ENCODE measurements around the gene SLC25A26. TPM values are rescaled to one million over a fixed set of nuclear protein-coding genes. Genes with fewer than 3 reads are reported as not detected.

SLC25A26 gene
- total RNA-seq, 1 experiment from 2014 or later: 13.2 TPM

GRCh38 chr3:66268864-66269263 lies 48.1 kb downstream of the SLC25A26 start:
- no peak for ATAC-seq
- no peak overlapping the region for H3K4me3 ChIP-seq (ENCODE audit: low read depth in 2 of 2, low read length in 2 of 2)
- in situ Hi-C loops (cut with HindIII; ENCODE audit: low pct_unique_long_range_greater_than_20kb, low sequenced_read_pairs) (no loop called here), intact Hi-C loops (cut with micrococcal nuclease; ENCODE audit: unreplicated experiment) (no loop called here)
- H3K27me3 ChIP-seq (ENCODE audit: control insufficient read depth, insufficient read depth, low read length): no peaks in the 10 kb centered on the region
- no peaks in the 10 kb centered on the region for H3K4me1 ChIP-seq (ENCODE audit: control insufficient read depth, insufficient read depth, low read length)
- no TSS peak for BruUV-seq (replicated peaks)
- TF ChIP-seq CTCF (IDR thresholded peaks at IDR 0.05) (no peak), SIN3A (IDR thresholded peaks at IDR 0.05; ENCODE audit: borderline replicate concordance, insufficient read depth, low read depth, low read length) (no peak), POLR2AphosphoS5 (IDR thresholded peaks at IDR 0.05; ENCODE audit: low read depth, low read length) (no peak), REST (IDR thresholded peaks at IDR 0.05; ENCODE audit: insufficient read depth in 1 of 2, low read depth in 2 of 2, low read length in 1 of 2) (no peak), TCF7L2 (IDR thresholded peaks at IDR 0.05; ENCODE audit: low read depth, low read length) (no peak)
- H3K36me3 ChIP-seq (ENCODE audit: control insufficient read depth, insufficient read depth, low read length): no peaks in the 10 kb centered on the region
- H3K9me3 ChIP-seq (ENCODE audit: control insufficient read depth, insufficient read depth, low read depth, low read length): no peaks in the 10 kb centered on the region
- no peak overlapping the region for H3K27ac ChIP-seq (ENCODE audit: low read length)
- POLR2A ChIA-PET: no interaction called here
- DNase-seq (ENCODE audit: low read depth, low spot score): no peak
- CTCF ChIA-PET: no interaction called here

GRCh38 chr3:66269411-66269810 lies 48.6 kb downstream of the SLC25A26 start:
- BruUV-seq (replicated peaks): no TSS peak
- Histone ChIP-seq H3K27ac (ENCODE audit: low read length) (no peak overlapping the region), H3K4me3 (ENCODE audit: low read depth in 2 of 2, low read length in 2 of 2) (no peak overlapping the region), H3K36me3 (ENCODE audit: control insufficient read depth, insufficient read depth, low read length) (no peaks in the 10 kb centered on the region), H3K27me3 (ENCODE audit: control insufficient read depth, insufficient read depth, low read length) (no peaks in the 10 kb centered on the region), H3K4me1 (ENCODE audit: control insufficient read depth, insufficient read depth, low read length) (no peaks in the 10 kb centered on the region), H3K9me3 (ENCODE audit: control insufficient read depth, insufficient read depth, low read depth, low read length) (no peaks in the 10 kb centered on the region)
- intact Hi-C loops (cut with micrococcal nuclease; ENCODE audit: unreplicated experiment): no loop called here
- CTCF ChIA-PET: no interaction called here
- in situ Hi-C loops (cut with HindIII; ENCODE audit: low pct_unique_long_range_greater_than_20kb, low sequenced_read_pairs): no loop called here
- POLR2A ChIA-PET: no interaction called here
- ATAC-seq (no peak), DNase-seq (ENCODE audit: low read depth, low spot score) (no peak)
- TF ChIP-seq REST (IDR thresholded peaks at IDR 0.05; ENCODE audit: insufficient read depth in 1 of 2, low read depth in 2 of 2, low read length in 1 of 2): no peak
- TF ChIP-seq SIN3A (IDR thresholded peaks at IDR 0.05; ENCODE audit: borderline replicate concordance, insufficient read depth, low read depth, low read length): no peak
- no peak for TF ChIP-seq POLR2AphosphoS5 (IDR thresholded peaks at IDR 0.05; ENCODE audit: low read depth, low read length)
- no peak for TF ChIP-seq TCF7L2 (IDR thresholded peaks at IDR 0.05; ENCODE audit: low read depth, low read length)
- no peak for TF ChIP-seq CTCF (IDR thresholded peaks at IDR 0.05)
